Suppressor macrophage treated with lipopolysaccharide for 4 hours (primary cell): ENCODE results near the gene PHF24.
"Not testable (repeated sequence)": the region's sequence is repeated elsewhere in the genome, so short reads cannot be mapped to it uniquely, and the experiment has no call there.

Experiments used
- DNase-seq: peaks from one replicate; pipeline ENCODE4 v3.0.0-alpha.2; 2020

The PHF24 gene

DNA sequence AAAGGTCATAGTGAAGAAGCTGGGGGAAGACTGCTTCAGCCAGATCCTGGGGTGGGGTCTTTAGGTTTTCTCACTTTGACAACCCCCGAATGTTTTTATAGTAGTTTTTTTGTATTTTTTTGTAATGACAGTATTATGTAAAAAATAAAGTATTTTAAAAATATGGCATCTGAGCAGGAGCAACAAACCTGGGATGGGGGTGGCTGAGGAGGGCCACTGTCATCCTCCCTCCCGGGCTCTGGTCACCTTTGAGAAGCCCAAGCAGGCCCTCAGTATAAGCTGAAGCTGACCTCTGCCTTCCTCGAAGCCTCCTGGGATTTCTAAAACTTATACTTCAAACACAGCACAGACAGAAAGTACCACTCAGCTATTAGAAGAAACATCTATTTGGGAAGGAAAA lies 40.2 kb downstream of the PHF24 start:
- DNase-seq, result no peak

DNA sequence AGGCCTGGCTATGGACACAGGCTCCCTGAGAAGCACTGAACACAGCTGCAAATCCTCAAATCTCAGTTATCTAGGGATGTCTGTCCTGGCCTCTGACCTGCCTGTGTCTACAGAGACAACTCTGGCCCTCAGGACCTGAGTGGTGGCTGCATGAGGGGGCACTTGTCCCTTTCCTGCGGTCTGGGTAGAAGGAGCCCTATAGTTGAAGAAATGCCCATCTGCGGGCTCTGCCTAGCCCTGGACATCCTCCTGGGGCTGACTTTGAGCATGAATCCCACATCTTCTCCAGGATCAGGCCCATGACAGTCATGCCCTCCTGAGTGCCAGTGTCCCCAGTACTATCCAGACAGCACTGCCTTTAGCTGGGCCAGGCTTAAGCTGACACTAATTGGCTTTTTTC lies 41.5 kb downstream of the PHF24 start:
- no peak for DNase-seq

GRCh38 chr9:35000535-35001284 lies 42.6 kb downstream of the PHF24 start:
- DNase-seq, result no peak

- DNase-seq, result no peak
Measured at GRCh38 chr9:35001285-35001677, 43.2 kb downstream of the PHF24 start.

DNA sequence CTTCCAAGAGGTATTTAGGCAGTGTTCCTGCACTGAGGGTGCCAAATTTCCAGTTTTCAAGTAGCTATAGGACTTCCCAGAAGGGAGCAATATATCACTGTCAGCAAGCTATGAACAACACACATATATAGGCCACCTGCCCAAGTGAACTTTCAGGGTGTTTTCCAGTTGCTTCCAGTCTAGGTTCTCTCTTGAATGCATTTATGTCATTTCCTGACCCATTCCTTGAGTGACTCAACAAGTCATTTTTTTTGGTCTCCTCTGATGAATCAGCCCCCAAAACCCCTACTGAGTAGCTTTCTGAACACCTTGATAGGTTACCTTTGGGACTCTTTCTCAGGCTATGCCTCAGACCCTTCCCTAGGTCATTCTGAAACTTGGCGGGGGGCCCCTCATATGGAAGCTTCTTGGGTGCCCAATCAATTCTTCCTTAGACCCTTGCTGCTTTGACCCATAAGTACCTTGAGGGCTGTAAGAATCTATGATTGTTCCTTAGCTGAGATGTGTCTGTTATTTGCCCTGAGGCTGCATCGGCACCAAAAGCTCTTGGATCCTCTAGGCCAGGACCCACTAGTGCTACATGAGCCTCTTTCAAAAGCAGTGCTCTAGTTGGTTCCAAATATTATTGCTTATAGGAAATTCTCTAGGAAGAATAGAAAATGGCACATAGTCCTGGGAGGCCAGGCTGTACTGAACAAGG lies 43.9 kb downstream of the PHF24 start:
- DNase-seq, result no peak

GRCh38 chr9:35002623-35003022 lies 44.5 kb downstream of the PHF24 start:
- no peak for DNase-seq

GRCh38 chr9:35004299-35004698 lies 46.2 kb downstream of the PHF24 start:
- not testable (repeated sequence) for DNase-seq

DNA sequence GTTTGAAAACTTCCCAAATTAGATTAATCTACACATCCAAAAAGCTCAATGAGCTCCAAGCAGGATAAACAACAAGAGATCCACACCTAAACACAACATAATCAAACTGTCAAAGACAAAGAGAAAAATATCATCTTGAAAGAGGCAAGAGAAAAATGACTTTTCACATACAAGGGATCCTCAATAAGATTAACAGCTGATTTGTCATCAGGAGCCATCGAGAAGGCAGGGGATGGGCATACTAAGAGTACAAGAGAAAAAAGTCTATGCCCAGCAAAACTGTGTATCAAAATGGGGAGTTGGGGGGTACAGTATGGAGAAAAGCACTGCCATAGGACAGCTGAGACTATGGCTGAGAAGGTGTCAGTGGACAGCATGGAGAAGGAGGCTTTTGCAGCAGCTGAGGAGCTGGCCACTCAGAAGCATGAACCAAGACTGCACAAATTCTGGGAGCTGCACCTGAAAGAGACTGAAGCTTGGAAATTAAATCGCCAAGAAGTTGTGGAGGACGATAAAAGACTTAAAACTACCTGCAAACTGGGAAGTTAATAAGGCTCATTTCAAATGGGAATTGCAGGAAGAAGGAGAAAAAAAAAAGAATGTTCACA lies 52.4 kb downstream of the PHF24 start:
- no peak for DNase-seq

DNA sequence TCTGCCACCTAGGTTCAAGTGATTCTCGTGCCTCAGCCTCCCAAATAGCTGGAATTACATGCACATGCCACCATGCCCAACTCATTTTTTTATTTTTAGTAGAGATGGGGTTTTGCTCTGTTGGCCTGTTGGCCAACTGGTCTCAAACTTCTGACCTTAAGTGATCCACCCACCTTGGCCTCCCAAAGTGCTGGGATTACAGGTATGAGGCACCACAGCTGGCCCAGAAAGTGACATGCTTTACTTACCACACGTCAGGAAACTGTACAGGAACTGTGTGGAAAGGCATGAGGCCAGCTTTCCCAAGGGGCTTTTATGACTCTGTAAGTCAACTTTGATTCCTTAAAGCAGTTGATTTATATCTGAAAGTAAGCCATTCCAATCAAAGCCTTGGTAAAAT lies 56.4 kb downstream of the PHF24 start:
- no peak for DNase-seq

- DNase-seq, result not testable (repeated sequence)
Measured at GRCh38 chr9:35023443-35023842, 65.4 kb downstream of the PHF24 start.

DNA sequence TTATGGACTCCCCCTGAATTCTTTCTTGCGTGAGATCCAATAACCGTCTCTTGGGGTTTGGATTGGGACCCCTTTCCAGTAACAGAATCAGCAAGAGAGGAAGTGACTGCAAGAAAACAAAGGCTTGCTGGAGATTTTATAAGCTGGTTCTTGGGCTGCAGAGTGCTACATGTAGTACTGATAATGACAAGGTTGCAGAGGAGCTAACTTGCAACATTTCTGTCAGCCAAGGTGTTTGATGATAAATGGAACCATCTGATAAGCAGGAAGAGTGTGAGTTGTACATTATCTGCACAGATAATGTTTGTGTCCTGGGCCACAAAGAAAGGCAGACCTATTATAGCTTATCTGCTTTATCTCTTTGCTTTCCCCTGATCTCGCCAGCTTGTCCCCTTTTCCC lies 68.6 kb downstream of the PHF24 start:
- no peak for DNase-seq

- no peak for DNase-seq
Measured at GRCh38 chr9:35027374-35027773, 69.3 kb downstream of the PHF24 start.

- DNase-seq, result no peak
Measured at GRCh38 chr9:35027860-35028259, 69.8 kb downstream of the PHF24 start.

GRCh38 chr9:35028341-35028740 lies 70.3 kb downstream of the PHF24 start:
- no peak for DNase-seq

DNA sequence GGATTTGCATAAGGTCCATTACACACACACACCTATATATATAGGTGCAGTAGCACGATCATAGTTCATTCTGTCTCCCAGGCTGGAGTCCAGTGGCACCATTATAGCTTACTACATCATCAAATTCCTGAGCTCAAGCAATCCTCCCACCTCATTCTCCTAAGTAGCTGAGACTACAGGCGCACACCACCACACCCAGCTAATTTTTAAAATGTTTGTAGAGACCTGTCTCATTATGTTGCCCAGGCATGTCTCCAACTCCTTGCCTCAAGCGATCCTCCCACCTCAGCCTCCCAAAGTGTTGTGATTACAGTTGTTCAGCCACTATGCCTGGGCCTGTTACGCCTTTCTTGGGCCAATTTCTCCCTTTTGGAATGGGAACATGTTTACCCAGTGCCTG lies 71.2 kb downstream of the PHF24 start:
- DNase-seq, result no peak

GRCh38 chr9:35029852-35030251 lies 71.8 kb downstream of the PHF24 start:
- no peak for DNase-seq
